Testis (tissue), 2 donors: Measurements from ENCODE around the gene IL32.

Experiments used
- POLR2A ChIP-seq: fragments of 450-650 bp; IDR thresholded peaks from one replicate; pipeline ENCODE4 v1.6.1; 2017; ENCODE audit warnings: antibody characterized with exemption, mild to moderate bottlenecking, moderate library complexity
- TF ChIP-seq, protein P1 (sequence below), 3 experiments: fragments of 450-650 bp in 2 of 3; fragments of 200-600 bp in 1 of 3; sonication (generic) in 1 of 3; IDR thresholded peaks; one replicate each; pipeline ENCODE4 v1.5.1; 2016 to 2019; ENCODE audit warnings: antibody characterized with exemption in 3 of 3, mild to moderate bottlenecking in 2 of 3, moderate library complexity in 1 of 3

- TF ChIP-seq POLR2A: no peak
- TF ChIP-seq, protein P1, sequence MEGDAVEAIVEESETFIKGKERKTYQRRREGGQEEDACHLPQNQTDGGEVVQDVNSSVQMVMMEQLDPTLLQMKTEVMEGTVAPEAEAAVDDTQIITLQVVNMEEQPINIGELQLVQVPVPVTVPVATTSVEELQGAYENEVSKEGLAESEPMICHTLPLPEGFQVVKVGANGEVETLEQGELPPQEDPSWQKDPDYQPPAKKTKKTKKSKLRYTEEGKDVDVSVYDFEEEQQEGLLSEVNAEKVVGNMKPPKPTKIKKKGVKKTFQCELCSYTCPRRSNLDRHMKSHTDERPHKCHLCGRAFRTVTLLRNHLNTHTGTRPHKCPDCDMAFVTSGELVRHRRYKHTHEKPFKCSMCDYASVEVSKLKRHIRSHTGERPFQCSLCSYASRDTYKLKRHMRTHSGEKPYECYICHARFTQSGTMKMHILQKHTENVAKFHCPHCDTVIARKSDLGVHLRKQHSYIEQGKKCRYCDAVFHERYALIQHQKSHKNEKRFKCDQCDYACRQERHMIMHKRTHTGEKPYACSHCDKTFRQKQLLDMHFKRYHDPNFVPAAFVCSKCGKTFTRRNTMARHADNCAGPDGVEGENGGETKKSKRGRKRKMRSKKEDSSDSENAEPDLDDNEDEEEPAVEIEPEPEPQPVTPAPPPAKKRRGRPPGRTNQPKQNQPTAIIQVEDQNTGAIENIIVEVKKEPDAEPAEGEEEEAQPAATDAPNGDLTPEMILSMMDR (IDR thresholded peaks at IDR 0.05): no peak
Measured at GRCh38 chr16:3118846-3119245, 53.4 kb downstream of the IL32 start.
